HG03442 (cell line): Measurements from ENCODE around the gene SMARCB1.

Experiments used
- ATAC-seq: cut with Tn5 transposase; IDR thresholded peaks from one replicate; pipeline ENCODE4 v1.9.1; 2021; ENCODE audit warnings: mild to moderate bottlenecking, moderate library complexity; ENCODE audit not compliant: unreplicated experiment

The SMARCB1 gene

GRCh38 chr22:23828800-23829680 lies 42.3 kb downstream of the SMARCB1 start:
- ATAC-seq = no peak

- ATAC-seq = no peak
These were observed 43.1 kb downstream of the SMARCB1 start for GRCh38 chr22:23829845-23830372.

GRCh38 chr22:23831261-23831660 lies 44.5 kb downstream of the SMARCB1 start:
- no peak for ATAC-seq

GRCh38 chr22:23831781-23832180 lies 45.0 kb downstream of the SMARCB1 start:
- ATAC-seq = no peak

- ATAC-seq = no peak
These were observed 45.7 kb downstream of the SMARCB1 start for GRCh38 chr22:23832226-23833016.

- ATAC-seq = no peak
These were observed 46.4 kb downstream of the SMARCB1 start for GRCh38 chr22:23833017-23833751.

- no peak for ATAC-seq
These were observed 47.1 kb downstream of the SMARCB1 start for GRCh38 chr22:23833911-23834317.

- no peak for ATAC-seq
These were observed 47.6 kb downstream of the SMARCB1 start for GRCh38 chr22:23834406-23834792.

GRCh38 chr22:23834793-23835483 lies 48.2 kb downstream of the SMARCB1 start:
- ATAC-seq = no peak

- no peak for ATAC-seq
These were observed 48.8 kb downstream of the SMARCB1 start for GRCh38 chr22:23835484-23836144.

GRCh38 chr22:23836281-23836680 lies 49.5 kb downstream of the SMARCB1 start:
- no peak for ATAC-seq

- ATAC-seq = no peak
These were observed 50.1 kb downstream of the SMARCB1 start for GRCh38 chr22:23836692-23837495.

GRCh38 chr22:23837496-23837859 lies 50.7 kb downstream of the SMARCB1 start:
- ATAC-seq = no peak

- peak; percentile 4 for ATAC-seq
These were observed 51.3 kb downstream of the SMARCB1 start for GRCh38 chr22:23837911-23838680.

GRCh38 chr22:23838681-23839468 lies 52.1 kb downstream of the SMARCB1 start, which contains the start of gene DERL3:
TSS of gene DERL3 (minus strand) at chr22:23839006. CDS start at chr22:23838987, 19 bp downstream.
- peak; percentile 78 for ATAC-seq

GRCh38 chr22:23840026-23840425 lies 53.3 kb downstream of the SMARCB1 start:
- no peak for ATAC-seq

- no peak for ATAC-seq
These were observed 54.5 kb downstream of the SMARCB1 start for GRCh38 chr22:23841292-23841691.
